BE2C (cell line): ENCODE results near the gene LDB3.

Experiments used
- DNase-seq: peaks from one replicate; pipeline ENCODE4 v3.0.0-alpha.2; 2020
- H3K27me3 ChIP-seq: fragments of 250-450 bp; sonication (Bioruptor Pico); 2 replicates; pipeline ENCODE4 v1.5.1; 2020; ENCODE audit warnings: mild to moderate bottlenecking
- H3K36me3 ChIP-seq: fragments of 250-450 bp; sonication (Bioruptor Pico); 2 replicates; pipeline ENCODE4 v1.5.1; 2020; ENCODE audit warnings: mild to moderate bottlenecking
- H3K4me1 ChIP-seq: fragments of 250-450 bp; sonication (Bioruptor Pico); 2 replicates; pipeline ENCODE4 v1.5.1; 2020
- H3K4me3 ChIP-seq: 2 replicates; pipeline ENCODE4 v1.5.1; 2011; ENCODE audit warnings: low read depth, low read length
- H3K9me3 ChIP-seq: fragments of 250-450 bp; sonication (Bioruptor Pico); 2 replicates; pipeline ENCODE4 v1.5.1; 2020
- CTCF ChIP-seq: IDR thresholded peaks from 2 replicates; pipeline ENCODE4 v1.5.1; 2012; ENCODE audit warnings: mild to moderate bottlenecking, low read depth, low read length

Gene LDB3

DNA sequence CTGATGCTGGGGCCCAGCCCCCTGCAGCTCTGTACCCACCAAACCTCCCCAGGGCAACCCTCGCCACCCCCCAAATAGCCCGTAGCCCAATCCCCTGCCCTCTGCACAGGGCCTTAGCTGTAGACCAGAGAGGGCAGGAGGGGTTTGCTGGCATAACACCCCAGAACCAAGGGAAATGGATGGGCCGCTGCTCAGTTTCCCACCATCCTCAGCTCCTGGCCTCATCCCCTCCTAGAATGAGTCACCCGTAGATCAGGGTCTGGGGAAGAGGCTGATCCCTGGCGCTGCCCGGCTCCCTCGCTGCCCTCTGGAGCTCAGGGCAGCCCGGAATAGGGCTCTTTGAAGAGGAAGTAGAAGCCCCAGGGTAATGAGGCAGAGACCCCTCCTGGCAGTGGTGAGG, 31.2 kb downstream of the LDB3 start:
- Histone ChIP-seq H3K36me3 (no peaks in the 10 kb centered on the region; the same call in 1 of the 2 replicates), H3K9me3 (no peaks in the 10 kb centered on the region), H3K4me3 (no peak overlapping the region), H3K4me1 (no peaks in the 10 kb centered on the region), H3K27me3 (no peaks in the 10 kb centered on the region)
- TF ChIP-seq CTCF: no peak
- DNase-seq: no peak

DNA sequence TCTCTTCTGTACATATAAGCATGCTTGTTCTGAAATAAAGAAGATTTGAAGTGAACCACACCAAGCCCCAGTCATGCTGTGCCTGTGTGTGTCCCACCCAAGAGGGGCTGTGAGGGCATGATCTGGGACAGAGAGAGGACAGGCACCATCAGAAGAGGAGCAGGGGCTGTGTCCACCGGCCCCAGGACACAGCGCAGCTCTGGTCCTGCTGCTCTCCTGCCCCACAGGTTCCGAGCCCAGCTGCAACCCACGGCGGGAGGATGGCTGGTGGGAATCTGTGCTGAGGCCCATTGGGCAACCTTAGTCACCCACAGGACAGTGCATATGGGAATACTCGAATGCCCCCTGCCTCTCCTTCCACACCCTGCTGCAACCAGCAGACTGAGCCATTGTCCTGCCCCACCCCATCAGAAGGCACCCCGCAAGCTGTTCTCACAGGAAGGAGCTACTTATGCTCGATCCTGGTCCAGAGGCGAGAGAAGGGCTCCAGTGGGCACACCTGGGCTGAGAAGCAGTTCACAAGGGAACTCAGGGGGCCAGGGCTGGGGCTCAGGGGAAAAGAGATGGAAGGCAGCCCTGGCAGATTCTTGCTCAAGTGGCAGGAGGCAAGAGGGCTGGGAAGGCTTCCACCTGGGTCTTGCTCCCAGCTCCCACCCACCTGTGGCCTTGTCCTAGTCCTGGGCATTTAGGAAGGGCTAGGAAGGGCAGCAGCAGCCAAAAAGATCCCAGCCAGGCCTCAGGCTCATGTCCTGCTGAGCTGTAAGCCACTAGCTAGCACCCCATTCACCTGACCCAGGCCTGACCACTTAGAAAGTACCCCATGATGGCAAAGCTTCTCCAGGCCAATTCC, 31.9 kb downstream of the LDB3 start:
- Histone ChIP-seq H3K27me3 (no peaks in the 10 kb centered on the region), H3K9me3 (no peaks in the 10 kb centered on the region)
- no peak for DNase-seq

DNA sequence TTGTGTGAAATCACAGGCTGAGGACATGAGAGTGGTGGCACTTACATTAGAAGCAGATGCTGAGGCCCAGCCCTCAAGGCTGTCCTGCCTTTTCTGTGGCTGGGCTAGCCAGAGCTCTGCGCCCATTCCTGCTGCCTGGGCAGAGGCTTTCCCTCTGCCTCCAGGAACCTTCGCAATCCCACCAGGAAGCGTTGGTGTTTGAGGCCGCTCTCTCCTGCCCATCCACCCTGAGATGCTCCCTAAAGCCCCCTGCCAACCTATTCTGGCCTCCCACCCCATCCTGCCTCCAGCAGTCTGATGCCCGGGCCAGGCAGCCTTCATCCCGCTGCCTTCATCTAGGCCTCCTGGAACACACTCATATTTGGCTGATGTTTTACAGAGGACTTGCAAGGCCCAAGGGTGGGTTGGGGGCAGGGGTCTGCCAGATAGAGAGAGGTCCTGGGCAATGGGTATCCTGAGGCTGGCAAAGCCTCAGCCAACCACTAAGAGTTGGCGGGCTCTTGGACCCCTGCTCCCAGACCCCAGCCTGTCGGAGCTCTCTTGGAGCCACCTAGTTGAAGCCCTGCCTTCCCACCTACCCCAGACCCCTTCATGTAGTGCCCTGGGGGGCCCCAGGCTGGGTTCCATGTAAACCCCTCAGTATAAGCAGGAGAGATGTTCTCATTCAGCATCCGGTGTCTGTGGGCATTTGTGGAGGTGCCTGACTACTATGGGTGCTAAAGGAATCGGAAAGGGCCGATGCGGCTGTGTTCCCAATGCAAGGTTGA, 32.7 kb downstream of the LDB3 start:
- no peak for DNase-seq
- no peaks in the 10 kb centered on the region for H3K4me1 ChIP-seq

More for the DNA sequence above, 31.9 kb downstream of the LDB3 start:
- H3K4me3 ChIP-seq: no peak overlapping the region
- TF ChIP-seq CTCF: no peak
- H3K36me3 ChIP-seq: no peaks in the 10 kb centered on the region
- no peaks in the 10 kb centered on the region for H3K4me1 ChIP-seq

DNA sequence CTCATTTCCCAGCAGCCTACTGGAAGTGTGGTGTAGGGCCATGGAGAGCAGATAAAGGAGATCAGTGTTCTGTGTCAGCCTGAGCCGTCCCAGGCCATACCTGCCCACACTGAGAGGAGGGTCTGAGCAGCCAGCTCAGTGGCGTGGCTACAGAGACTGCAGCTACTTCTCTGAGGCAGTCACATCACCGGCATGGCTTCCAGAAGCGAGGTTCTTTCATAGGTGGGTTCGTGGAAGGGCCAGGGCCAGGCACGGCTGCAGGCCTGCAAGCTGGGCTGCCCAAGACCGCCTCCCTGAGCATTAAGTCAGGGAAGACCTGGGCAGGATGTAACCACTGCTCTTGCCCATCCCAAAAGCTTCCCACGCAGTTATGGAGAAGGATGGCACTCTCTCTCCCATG, 34.9 kb downstream of the LDB3 start:
- H3K9me3 ChIP-seq: no peaks in the 10 kb centered on the region
- no peaks in the 10 kb centered on the region for H3K4me1 ChIP-seq
- H3K27me3 ChIP-seq: no peaks in the 10 kb centered on the region
- DNase-seq: no peak
- no peak for TF ChIP-seq CTCF
- no peak overlapping the region for H3K4me3 ChIP-seq
- H3K36me3 ChIP-seq: no peaks in the 10 kb centered on the region; the same call in 1 of the 2 replicates

More for the DNA sequence above, 32.7 kb downstream of the LDB3 start:
- Histone ChIP-seq H3K27me3 (no peaks in the 10 kb centered on the region), H3K9me3 (no peaks in the 10 kb centered on the region), H3K36me3 (no peaks in the 10 kb centered on the region), H3K4me3 (no peak overlapping the region)
- TF ChIP-seq CTCF: no peak

GRCh38 chr10:86705139-86705538, 36.8 kb downstream of the LDB3 start:
- Histone ChIP-seq H3K27me3 (no peaks in the 10 kb centered on the region), H3K4me1 (no peaks in the 10 kb centered on the region), H3K36me3 (no peaks in the 10 kb centered on the region; the same call in 1 of the 2 replicates), H3K9me3 (no peaks in the 10 kb centered on the region), H3K4me3 (no peak overlapping the region)
- TF ChIP-seq CTCF: no peak
- DNase-seq: no peak
